GM12878 (cell line): ENCODE results near the gene SLX4. TPM values are rescaled to one million over a fixed set of nuclear protein-coding genes. Genes with fewer than 3 reads are reported as not detected.

Source experiments
- ATAC-seq: fragments of 200-7000 bp; cut with Tn5 transposase; 3 replicates; pipeline ENCODE4 v1.9.1; 2020; ENCODE audit warnings: mild to moderate bottlenecking, moderate library complexity
- BruUV-seq: library from RNA; stranded (reverse); fragments of 400-500 nt; replicated peaks from 2 replicates; lab custom pipeline; 2021; lab: Mats Ljungman, UMichigan
- CTCF ChIA-PET: fragments of 300-600 bp; sonication (Branson Sonifier 250); formaldehyde crosslinking; extraction: SDS; loops from one replicate; lab custom pipeline; 2021; ENCODE audit warnings: inconsistent platforms; lab: Yijun Ruan, JAX
- POLR2A ChIA-PET: fragments of 350-600 bp; formaldehyde crosslinking; extraction: SDS; loops from one replicate; lab custom pipeline; 2021; ENCODE audit warnings: inconsistent platforms; lab: Charles Lee
- RAD21 ChIA-PET: fragments of 300-600 bp; sonication (Branson Sonifier 250); formaldehyde crosslinking; loops from one replicate; lab custom pipeline; 2023; ENCODE audit warnings: antibody characterized with exemption; ENCODE audit not compliant: unreplicated experiment; lab: Charles Lee
- SMC1A ChIA-PET: fragments of 300-600 bp; sonication (Branson Sonifier 250); formaldehyde crosslinking; loops from one replicate; lab custom pipeline; 2023; ENCODE audit not compliant: unreplicated experiment, uncharacterized antibody; lab: Charles Lee
- DNase-seq: peaks from one replicate; pipeline ENCODE4 v3.0.0-alpha.2; 2011; ENCODE audit warnings: low read depth, low spot score
- FAIRE-seq: peaks from 3 replicates; lab custom pipeline; 2011; peaks lifted over from hg19 to GRCh38; lab: Jason Lieb, UNC
- H2AFZ ChIP-seq: 2 replicates; pipeline ENCODE4 v1.6.0; 2011; ENCODE audit warnings: low read depth, low read length, control low read depth; ENCODE audit not compliant: control insufficient read depth
- H3K27ac ChIP-seq: 2 replicates; pipeline ENCODE4 v1.5.1; 2011; ENCODE audit warnings: control low read depth; ENCODE audit not compliant: control insufficient read depth, insufficient read depth
- H3K27me3 ChIP-seq, 2 experiments: replicated peaks in 1 of 2; 2 replicates each; pipeline versions ENCODE4 v1.6.0 to v1.6.1; 2011; ENCODE audit warnings: low read length in 1 of 2; ENCODE audit not compliant: control insufficient read depth in 2 of 2, insufficient read depth in 2 of 2
- H3K36me3 ChIP-seq, 2 experiments: 2 replicates each; pipeline ENCODE4 v1.5.1; 2011; ENCODE audit warnings: low read length in 1 of 2; ENCODE audit not compliant: control insufficient read depth in 2 of 2, insufficient read depth in 2 of 2
- H3K4me1 ChIP-seq: 2 replicates; pipeline ENCODE4 v1.6.1; 2011; ENCODE audit warnings: mild to moderate bottlenecking, low read length, moderate library complexity, mixed read lengths; ENCODE audit not compliant: control insufficient read depth, insufficient read depth
- H3K4me2 ChIP-seq: 2 replicates; pipeline ENCODE4 v1.6.0; 2011; ENCODE audit warnings: control low read depth; ENCODE audit not compliant: control insufficient read depth, insufficient read depth
- H3K4me3 ChIP-seq: fragments of 200-600 bp; sonication (generic); 2 replicates; pipeline ENCODE4 v1.5.1; 2016
- H3K79me2 ChIP-seq: 2 replicates; pipeline ENCODE4 v1.6.0; 2011; ENCODE audit warnings: low read length; ENCODE audit not compliant: control insufficient read depth, insufficient read depth
- H3K9ac ChIP-seq: 2 replicates; pipeline ENCODE4 v1.8.0; 2011; ENCODE audit warnings: low read length, control low read depth, mixed read lengths; ENCODE audit not compliant: control insufficient read depth, insufficient read depth
- H3K9me3 ChIP-seq: replicated peaks from 3 replicates; pipeline ENCODE4 v1.5.1; 2011; ENCODE audit warnings: mild to moderate bottlenecking, low read length; ENCODE audit not compliant: control insufficient read depth, insufficient read depth
- H4K20me1 ChIP-seq: 2 replicates; pipeline ENCODE4 v1.6.0; 2011; ENCODE audit not compliant: control insufficient read depth, insufficient read depth
- CREM ChIP-seq: IDR thresholded peaks from 2 replicates; pipeline ENCODE4 v1.6.1; 2014; ENCODE audit warnings: antibody characterized with exemption, low read depth
- PBX3 ChIP-seq: IDR thresholded peaks from 2 replicates; pipeline ENCODE4 v1.6.1; 2011; ENCODE audit warnings: mild to moderate bottlenecking, low read depth, low read length, moderate library complexity; ENCODE audit not compliant: insufficient replicate concordance
- SUZ12 ChIP-seq: fragments of 200-600 bp; sonication (generic); IDR thresholded peaks from one replicate; pipeline ENCODE4 v1.6.1; 2018; ENCODE audit warnings: antibody characterized with exemption, mild to moderate bottlenecking; ENCODE audit not compliant: unreplicated experiment
- ZZZ3 ChIP-seq: IDR thresholded peaks from 2 replicates; pipeline ENCODE4 v1.6.1; 2011; ENCODE audit warnings: low read depth; ENCODE audit not compliant: control insufficient read depth, insufficient read length
- WGBS: methylation state at CpG from one replicate; pipeline ENCODE4 v1.1.6; 2016; ENCODE audit warnings: low lambda C conversion rate; ENCODE audit not compliant: insufficient replicate concordance, insufficient coverage; ENCODE audit errors: missing lambda C conversion rate; 5-methylcytosine and 5-hydroxymethylcytosine counted together
- in situ Hi-C: fragments of 300-500 bp; cut with MboI; formaldehyde crosslinking; loops from 9 replicates; pipeline ENCODE4 v1.14.3; 2018; ENCODE audit warnings: mixed read lengths
- intact Hi-C: fragments of 100-400 bp; cut with micrococcal nuclease; formaldehyde crosslinking; loops from one replicate; pipeline ENCODE4 v1.14.2; 2022; ENCODE audit not compliant: unreplicated experiment
- polyA plus RNA-seq, 11 experiments: library from polyadenylated mRNA; depleted of rRNA in 4 of 11; unstranded in 6 of 11; stranded (reverse) in 5 of 11; fragments of >200 nt; fragmentation: Nextera tagmentation in 4 of 11; fragmentation: Illumina TruSeq in 1 of 11; extraction: Ambion mirVana in 4 of 11; extraction: Trizol in 1 of 11; gene quantifications; 1 replicate in 1 of 11; 2 replicates in 10 of 11; pipeline versions ENCODE4 v1.2.1 to v1.2.3, GENCODE V29; 2011 to 2016; ENCODE audit warnings: inconsistent platforms in 2 of 11, missing spikeins in 2 of 11, low read depth in 1 of 11
- total RNA-seq, 4 experiments: library from RNA; depleted of rRNA in 3 of 4; stranded (reverse); fragments of >200 nt in 3 of 4; fragmentation: Illumina TruSeq in 1 of 4; extraction: Trizol in 1 of 4; gene quantifications; 2 replicates each; pipeline versions ENCODE4 v1.2.1 to v1.2.3, GENCODE V29; 2013 to 2021

The SLX4 gene
- total and polyA plus RNA-seq, 10 of the 15 experiments (the other 5 are each of a cell fraction or from before 2014, with no cell fraction given), result 0.18 to 12.3 (median 4.8) TPM

GRCh38 chr16:3640207-3640606, 28.8 kb upstream of the SLX4 start (continued):
- TF ChIP-seq PBX3, result no peak
- no peak for TF ChIP-seq ZZZ3
- TF ChIP-seq, all 136 proteins: peak for 0

- FAIRE-seq, result no peak
- Histone ChIP-seq H2AFZ (no peak overlapping the region), H3K4me1 (peaks cover 10% of the 10 kb centered on the region; the same call in 1 of the 2 replicates), H3K4me2 (no peak overlapping the region), H3K36me3 (peaks cover 0 to 10% of the 10 kb centered on the region in 2 experiments; a peak in 2 of 4 replicates), H3K27ac (no peak overlapping the region), H3K9ac (no peak overlapping the region), H4K20me1 (no peaks in the 10 kb centered on the region), H3K27me3 (no peaks in the 10 kb centered on the region), H3K79me2 (peaks cover 2% of the 10 kb centered on the region; the same call in 1 of the 2 replicates), H3K9me3 (no peaks in the 10 kb centered on the region), H3K4me3 (no peak overlapping the region)
- TF ChIP-seq CREM (no peak), SUZ12 (no peak)
- RAD21 ChIA-PET, result no interaction called here
- BruUV-seq, result no TSS peak
- POLR2A ChIA-PET, result no interaction called here
- CTCF ChIA-PET, result interaction anchor here (1.2 kb wide), 1 partner anchor 13 kb away, joined by 4 read pairs; no protein-coding TSS in a partner anchor
- DNase-seq, result no peak
- no peak for ATAC-seq
- 88% methylated on average over 13 of the region's 13 CpGs for WGBS
- in situ Hi-C loops (no loop called here), intact Hi-C loops (no loop called here)
- SMC1A ChIA-PET, result interaction anchor here (1.6 kb wide), 1 partner anchor 27 kb away, joined by 5 read pairs; the partner anchor contains the start of gene SLX4
Observed at GRCh38 chr16:3638916-3639644, 27.7 kb upstream of the SLX4 start.
